ENCODE results near the gene ARHGAP27.
A peak's percentile ranks its signal among the peaks of the same experiment; 100 is the strongest.
"Not testable (repeated sequence)": the region's sequence is repeated elsewhere in the genome, so short reads cannot be mapped to it uniquely, and the experiment has no call there.

Gene ARHGAP27

GRCh38 chr17:45432405-45433158 lies at the start of gene ARHGAP27:
TSS of gene ARHGAP27 (minus strand) at chr17:45432870. CDS start at chr17:45430279, 2,591 bp downstream.
- DNase-seq (ENCODE audit: low spot score): peak; percentile 74

- not testable (repeated sequence) for DNase-seq (ENCODE audit: low spot score)
Measured at GRCh38 chr17:45482317-45482716, 49.6 kb upstream of the ARHGAP27 start.

GRCh38 chr17:45475436-45475835 lies 42.8 kb upstream of the ARHGAP27 start:
- not testable (repeated sequence) for DNase-seq (ENCODE audit: low spot score)

- peak; percentile 26 for DNase-seq (ENCODE audit: low spot score)
Measured at GRCh38 chr17:45472249-45472648, 39.6 kb upstream of the ARHGAP27 start.

- not testable (repeated sequence) for DNase-seq (ENCODE audit: low spot score)
Measured at GRCh38 chr17:45469204-45469563, 36.5 kb upstream of the ARHGAP27 start.

- not testable (repeated sequence) for DNase-seq (ENCODE audit: low spot score)
Measured at GRCh38 chr17:45468293-45469203, 35.9 kb upstream of the ARHGAP27 start.

GRCh38 chr17:45461524-45462327 lies 29.1 kb upstream of the ARHGAP27 start:
- DNase-seq (ENCODE audit: low spot score): peak; percentile 62

GRCh38 chr17:45460422-45460821 lies 27.8 kb upstream of the ARHGAP27 start:
- DNase-seq (ENCODE audit: low spot score): not testable (repeated sequence)

GRCh38 chr17:45454341-45454740 lies 21.7 kb upstream of the ARHGAP27 start:
- DNase-seq (ENCODE audit: low spot score): not testable (repeated sequence)

GRCh38 chr17:45453731-45454130 lies 21.1 kb upstream of the ARHGAP27 start:
- not testable (repeated sequence) for DNase-seq (ENCODE audit: low spot score)

GRCh38 chr17:45453225-45453534 lies 20.5 kb upstream of the ARHGAP27 start:
- not testable (repeated sequence) for DNase-seq (ENCODE audit: low spot score)

GRCh38 chr17:45452329-45453224 lies 19.9 kb upstream of the ARHGAP27 start:
- not testable (repeated sequence) for DNase-seq (ENCODE audit: low spot score)

- not testable (repeated sequence) for DNase-seq (ENCODE audit: low spot score)
Measured at GRCh38 chr17:45451660-45452059, 19.0 kb upstream of the ARHGAP27 start.

GRCh38 chr17:45451131-45451530 lies 18.5 kb upstream of the ARHGAP27 start:
- no peak for DNase-seq (ENCODE audit: low spot score)

GRCh38 chr17:45449708-45450329 lies 17.1 kb upstream of the ARHGAP27 start:
- DNase-seq (ENCODE audit: low spot score): not testable (repeated sequence)

- not testable (repeated sequence) for DNase-seq (ENCODE audit: low spot score)
Measured at GRCh38 chr17:45449260-45449659, 16.6 kb upstream of the ARHGAP27 start.

GRCh38 chr17:45448483-45448882 lies 15.8 kb upstream of the ARHGAP27 start:
- not testable (repeated sequence) for DNase-seq (ENCODE audit: low spot score)

- DNase-seq (ENCODE audit: low spot score): not testable (repeated sequence)
Measured at GRCh38 chr17:45448066-45448465, 15.4 kb upstream of the ARHGAP27 start.

- DNase-seq (ENCODE audit: low spot score): not testable (repeated sequence)
Measured at GRCh38 chr17:45447650-45448049, 15.0 kb upstream of the ARHGAP27 start.

- DNase-seq (ENCODE audit: low spot score): not testable (repeated sequence)
Measured at GRCh38 chr17:45446872-45447625, 14.4 kb upstream of the ARHGAP27 start.

All from kidney capillary endothelial cell (primary cell).